GM21447 (cell line): Measurements from ENCODE around the gene PIK3CD.

Experiments
- ATAC-seq: cut with Tn5 transposase; IDR thresholded peaks from one replicate; pipeline ENCODE4 v1.9.1; 2021; ENCODE audit not compliant: unreplicated experiment

The PIK3CD gene

DNA sequence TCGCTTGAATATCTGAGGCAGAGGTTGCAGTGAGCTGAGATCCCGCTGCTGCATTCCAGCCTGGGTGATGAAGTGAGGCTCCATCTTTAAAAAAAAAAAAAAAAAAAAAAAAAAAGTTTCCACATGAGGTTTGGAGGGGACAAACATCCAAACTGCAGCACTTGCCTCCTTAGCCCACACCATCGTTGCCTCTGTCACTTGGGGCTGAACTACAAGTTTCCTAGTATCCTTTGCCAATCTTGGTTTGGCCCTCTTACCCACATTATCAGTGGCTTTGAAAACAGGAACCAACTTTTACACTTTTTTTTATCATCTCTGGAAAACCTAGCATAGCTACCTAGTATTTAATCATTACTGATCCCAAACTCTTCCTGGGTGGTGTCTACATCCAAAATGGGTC lies 113.0 kb downstream of the PIK3CD start:
- no peak for ATAC-seq

DNA sequence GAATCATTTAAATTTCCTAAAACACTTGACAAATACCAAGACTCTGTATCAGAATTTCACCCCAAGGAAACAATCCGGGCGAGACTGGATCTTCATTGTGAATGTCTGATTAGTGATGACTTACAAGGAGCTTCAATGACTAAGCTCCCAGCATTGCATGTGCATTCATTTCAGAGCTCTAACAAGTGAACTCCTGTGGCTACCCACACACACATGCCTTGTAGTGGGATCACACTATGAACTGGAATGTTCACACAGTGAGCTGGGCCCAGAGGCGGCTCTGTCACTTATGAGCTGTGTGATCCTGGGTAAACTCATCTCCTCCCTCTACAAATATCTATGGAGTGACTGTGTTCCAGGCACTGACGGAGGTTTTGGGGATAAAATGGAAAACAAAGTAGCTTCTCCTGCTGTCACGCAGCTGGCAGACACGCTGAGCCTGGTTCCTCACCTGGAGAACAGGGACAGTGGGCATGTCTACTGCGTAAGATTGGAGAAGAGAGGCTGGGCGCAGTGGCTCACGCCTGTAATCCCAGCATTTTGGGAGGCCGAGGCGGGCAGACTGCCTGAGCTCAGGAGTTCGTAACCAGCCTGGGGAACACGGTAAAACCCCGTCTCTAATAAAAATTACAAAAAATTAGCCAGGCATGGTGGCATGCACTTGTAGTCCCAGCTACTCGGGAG lies 115.4 kb downstream of the PIK3CD start:
- ATAC-seq = no peak

DNA sequence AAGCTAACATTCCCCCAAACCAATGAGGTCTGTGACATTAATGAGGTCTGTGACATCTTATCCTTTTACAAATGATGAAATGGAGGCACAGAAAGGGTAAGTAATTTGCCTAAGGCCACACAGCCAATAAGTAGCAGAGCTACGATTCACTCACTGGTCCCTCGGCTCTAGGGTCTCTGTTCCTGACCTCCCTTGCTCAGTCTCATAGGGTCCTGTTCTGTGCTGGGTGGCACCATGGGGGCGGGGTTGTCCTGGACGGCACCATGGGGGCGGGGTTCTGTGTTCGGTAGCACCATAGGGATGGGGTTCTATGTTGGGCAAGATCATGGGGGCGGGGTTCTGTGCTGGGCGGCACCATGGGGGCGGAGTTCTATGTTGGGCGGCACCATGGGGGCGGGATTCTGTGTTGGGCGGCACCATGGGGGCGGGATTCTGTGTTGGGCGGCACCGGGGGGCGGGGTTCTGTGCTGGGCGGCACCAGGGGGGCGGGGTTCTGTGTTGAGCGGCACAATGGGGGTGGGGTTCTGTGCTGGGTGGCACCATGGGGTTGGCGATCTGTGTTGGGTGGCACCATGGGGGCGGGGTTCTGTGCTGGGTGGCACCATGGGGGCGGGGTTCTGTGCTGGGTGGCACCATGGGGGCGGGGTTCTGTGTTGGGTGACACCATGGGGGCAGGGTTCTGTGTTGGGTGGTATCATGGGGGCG lies 116.6 kb downstream of the PIK3CD start:
- no peak for ATAC-seq

DNA sequence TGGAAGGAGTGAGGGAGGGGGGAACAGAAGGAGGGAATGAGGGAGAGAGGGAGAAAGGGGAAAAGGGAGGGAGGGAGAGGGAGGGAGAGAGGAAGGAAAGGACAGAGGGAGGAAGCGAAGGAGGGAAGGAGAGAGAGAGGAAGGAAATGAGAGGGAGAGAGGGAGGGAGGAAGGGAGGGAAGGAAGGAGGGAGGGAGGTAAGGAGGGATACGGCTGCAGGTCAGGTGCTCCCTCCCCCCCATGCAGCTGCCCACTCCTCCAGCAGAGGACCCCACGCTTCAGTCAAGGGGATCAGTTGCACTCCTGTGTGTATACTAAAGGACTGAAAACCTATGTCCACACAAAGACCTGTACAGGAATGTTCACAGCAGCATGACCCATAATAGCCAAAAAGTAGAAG lies 117.5 kb downstream of the PIK3CD start:
- no peak for ATAC-seq

DNA sequence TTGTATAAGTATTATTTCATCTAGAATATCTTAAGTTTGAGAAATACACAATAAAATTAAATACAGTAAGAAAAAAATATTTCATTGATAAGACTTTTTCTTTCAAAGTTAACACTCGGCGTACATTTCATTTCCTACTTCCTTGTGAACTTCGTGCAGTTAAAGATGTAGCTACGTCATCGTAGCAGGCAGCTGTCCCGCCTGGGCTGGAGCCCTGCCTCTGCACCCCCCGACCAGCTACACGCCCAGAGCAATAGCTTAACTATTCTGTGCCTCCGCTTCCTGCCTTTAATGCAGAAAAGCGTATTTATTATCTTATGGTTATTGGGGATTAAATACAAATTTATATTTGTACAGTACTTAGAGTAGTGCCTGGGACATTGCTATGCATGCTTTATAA lies 118.8 kb downstream of the PIK3CD start:
- ATAC-seq = no peak

DNA sequence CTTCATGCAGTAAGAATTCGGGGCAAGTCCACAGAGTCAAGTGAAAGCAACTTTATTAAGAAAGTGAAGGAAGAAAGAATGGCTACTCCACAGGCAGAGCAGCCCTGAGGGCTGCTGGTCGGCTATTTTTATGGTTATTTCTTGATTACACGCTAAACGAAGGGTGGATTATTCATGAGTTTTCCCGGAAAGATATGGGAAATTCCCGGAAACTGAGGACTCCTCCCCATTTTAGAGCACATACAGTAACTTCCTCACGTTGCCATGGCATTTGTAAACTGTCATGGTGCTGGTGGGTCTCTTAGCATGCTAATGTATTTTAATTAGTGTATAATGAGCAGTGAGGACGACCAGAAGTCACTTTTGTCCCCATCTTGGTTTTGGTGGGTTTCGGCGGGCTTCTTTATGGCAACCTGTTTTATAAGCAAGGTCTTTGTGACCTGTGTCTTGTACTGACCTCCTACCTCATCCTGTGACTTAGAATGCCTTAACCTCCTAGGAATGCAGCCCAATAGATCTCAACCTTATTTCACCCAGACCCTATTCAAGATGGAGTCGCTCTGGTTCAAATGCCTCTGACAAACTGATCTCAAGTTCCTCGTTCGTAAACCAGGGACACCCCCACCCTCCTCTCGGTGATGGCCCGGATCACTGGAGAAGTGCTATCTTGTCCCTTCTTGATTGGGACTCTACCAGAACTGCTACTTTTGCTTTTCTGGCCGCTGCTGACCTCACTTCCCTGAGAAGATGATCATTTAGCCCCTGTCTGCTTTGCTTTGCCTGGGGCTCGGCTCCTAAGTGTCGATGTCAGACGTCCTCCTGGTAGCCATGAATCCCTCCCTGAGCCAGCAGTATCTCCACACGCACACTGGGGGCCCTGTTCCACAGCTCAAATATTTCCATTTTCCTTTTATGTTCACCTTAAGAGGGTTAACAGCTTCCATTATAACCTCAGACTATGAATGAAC lies 123.5 kb downstream of the PIK3CD start:
- no peak for ATAC-seq

DNA sequence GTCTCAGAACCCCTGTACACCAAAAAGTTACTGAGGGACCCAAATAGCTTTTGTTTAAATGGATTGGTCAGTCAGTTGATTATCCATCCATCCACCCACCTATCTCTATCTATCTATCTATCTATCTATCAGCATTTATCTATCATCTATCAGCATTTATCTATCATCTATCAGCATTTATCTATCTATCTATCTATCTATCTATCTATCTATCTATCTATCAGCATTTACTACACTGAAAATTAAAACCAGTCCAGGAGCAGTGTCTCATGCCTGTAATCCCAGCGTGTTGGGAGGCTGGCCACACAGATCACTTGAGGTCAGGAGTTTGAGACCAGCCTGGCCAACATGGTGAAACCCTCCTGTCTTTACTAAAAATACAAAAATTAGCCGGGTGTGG lies 125.2 kb downstream of the PIK3CD start:
- no peak for ATAC-seq
